HEK293 (cell line): ENCODE measurements around the gene LRRC32.

Experiments
- ATF2 ChIP-seq: fragments of 450-650 bp; formaldehyde crosslinking; IDR thresholded peaks from 2 replicates; pipeline ENCODE4 v1.5.1; 2016; ENCODE audit warnings: missing biosample characterization, missing genetic modification characterization, low read depth
- CTCF ChIP-seq: fragments of 450-650 bp; formaldehyde crosslinking; IDR thresholded peaks from 2 replicates; pipeline ENCODE4 v1.5.1; 2016; ENCODE audit warnings: missing biosample characterization, missing genetic modification characterization
- INSM2 ChIP-seq: fragments of 450-650 bp; formaldehyde crosslinking; IDR thresholded peaks from 2 replicates; pipeline ENCODE4 v1.5.1; 2016; ENCODE audit warnings: missing biosample characterization, missing genetic modification characterization
- REST ChIP-seq: fragments of 450-650 bp; formaldehyde crosslinking; IDR thresholded peaks from 2 replicates; pipeline ENCODE4 v1.5.1; 2016; ENCODE audit warnings: missing biosample characterization, missing genetic modification characterization
- SP3 ChIP-seq: fragments of 450-650 bp; formaldehyde crosslinking; IDR thresholded peaks from 2 replicates; pipeline ENCODE4 v1.5.1; 2016; ENCODE audit warnings: missing biosample characterization, missing genetic modification characterization
- ZNF133 ChIP-seq: fragments of 450-650 bp; formaldehyde crosslinking; IDR thresholded peaks from 2 replicates; pipeline ENCODE4 v1.5.1; 2016; ENCODE audit warnings: missing biosample characterization, missing genetic modification characterization
- ZNF391 ChIP-seq: fragments of 450-650 bp; formaldehyde crosslinking; IDR thresholded peaks from 2 replicates; pipeline ENCODE4 v1.5.1; 2016; ENCODE audit warnings: low read depth, missing biosample characterization, missing genetic modification characterization, borderline replicate concordance
- ZNF610 ChIP-seq: fragments of 450-650 bp; formaldehyde crosslinking; IDR thresholded peaks from 2 replicates; pipeline ENCODE4 v1.5.1; 2016; ENCODE audit warnings: missing biosample characterization, missing genetic modification characterization, borderline replicate concordance
- ZNF707 ChIP-seq: fragments of 450-650 bp; formaldehyde crosslinking; IDR thresholded peaks from 2 replicates; pipeline ENCODE4 v1.5.1; 2016; ENCODE audit warnings: missing biosample characterization, missing genetic modification characterization
- ZNF792 ChIP-seq: fragments of 450-650 bp; formaldehyde crosslinking; IDR thresholded peaks from 2 replicates; pipeline ENCODE4 v1.5.1; 2016; ENCODE audit warnings: missing biosample characterization, missing genetic modification characterization
- ZXDB ChIP-seq: fragments of 450-650 bp; formaldehyde crosslinking; IDR thresholded peaks from 2 replicates; pipeline ENCODE4 v1.5.1; 2016; ENCODE audit warnings: missing biosample characterization, missing genetic modification characterization

- TF ChIP-seq ZNF133 (tag by site-specific recombination) (no peak), SP3 (tag by site-specific recombination) (no peak), INSM2 (tag by site-specific recombination) (no peak), ZNF707 (tag by site-specific recombination) (no peak), CTCF (tag by site-specific recombination) (no peak), ZXDB (tag by site-specific recombination) (no peak), REST (tag by site-specific recombination) (no peak), ATF2 (tag by site-specific recombination) (no peak), ZNF610 (tag by site-specific recombination) (no peak), ZNF391 (tag by site-specific recombination) (no peak), ZNF792 (tag by site-specific recombination) (no peak)
Observed at GRCh38 chr11:76635991-76636738, 34.4 kb downstream of the LRRC32 start.
